ENCODE data around the gene TRAF3IP3. TPM values are rescaled to one million over a fixed set of nuclear protein-coding genes. Genes with fewer than 3 reads are reported as not detected.

Gene TRAF3IP3
- total and polyA plus RNA-seq, 2 donors (not counting 1 experiment from before 2014, with no cell fraction given) = 262 to 344 TPM

- Histone ChIP-seq H3K4me1 (ENCODE audit: control insufficient read depth in 2 of 2, insufficient read depth in 2 of 2, low read length in 2 of 2) (peaks cover 3 to 7% of the 10 kb centered on the region in 2 donors), H3K9me3 (ENCODE audit: control extremely low read depth in 1 of 3, control insufficient read depth in 2 of 3, insufficient read depth in 1 of 3, low read length in 2 of 3) (no peaks in the 10 kb centered on the region), H3K4me2 (replicated peaks; ENCODE audit: low read depth, low read length, poor library complexity, severe bottlenecking) (no peak overlapping the region), H3K4me3 (ENCODE audit: control extremely low read depth in 1 of 5, extremely low read depth in 1 of 5, insufficient read depth in 1 of 5, low read depth in 2 of 5, low read length in 4 of 5) (no peak overlapping the region), H3K9ac (ENCODE audit: low read length) (no peak overlapping the region), H3K27me3 (replicated peaks in 1 of 4; ENCODE audit: control extremely low read depth in 1 of 4, control insufficient read depth in 3 of 4, insufficient read depth in 4 of 4, low read length in 3 of 4) (peaks cover 0 to 23% (median 13%) of the 10 kb centered on the region in 4 experiments), H3K36me3 (replicated peaks in 1 of 2; ENCODE audit: control extremely low read depth in 1 of 2, control insufficient read depth in 1 of 2, extremely low read depth in 1 of 2, insufficient read depth in 2 of 2, low read length in 1 of 2) (no peaks in the 10 kb centered on the region), H3K27ac (ENCODE audit: low read length in 2 of 2) (no peak overlapping the region), H4K20me1 (ENCODE audit: control insufficient read depth, insufficient read depth, low read length, poor library complexity, severe bottlenecking) (no peaks in the 10 kb centered on the region), H3K79me2 (ENCODE audit: control insufficient read depth, insufficient read depth, low read length) (peaks cover 6% of the 10 kb centered on the region), H2AFZ (ENCODE audit: insufficient read depth, low read depth, low read length, poor library complexity, severe bottlenecking) (peak overlapping the region; percentile 16)
- Mint-ChIP-seq H3K4me3 (no peak overlapping the region), H3K27me3 (peaks cover 35% of the 10 kb centered on the region), H3K4me1 (peaks cover 16% of the 10 kb centered on the region), H3K9me3 (ENCODE audit: insufficient read depth) (no peaks in the 10 kb centered on the region), H3K27ac (no peak overlapping the region)
- ChIA-PET POLR2A (no interaction called here), CTCF (interaction anchor here (0.6 to 3.9 kb wide), 34 partner anchors 8 to 1560 kb away, joined by 3 to 45 read pairs (median 5); partner anchors contain the start of genes C1orf74, HSD11B1 and IRF6)
- TF ChIP-seq EZH2 (IDR thresholded peaks at IDR 0.05; ENCODE audit: borderline replicate concordance, insufficient read depth, low read depth, low read length, poor library complexity, severe bottlenecking) = no peak
- TF ChIP-seq CTCF (IDR thresholded peaks at IDR 0.05) = peak; percentile 97
- WGBS (ENCODE audit: insufficient coverage) = 93% methylated on average over 4 of the region's 12 CpGs
- ATAC-seq (ENCODE audit: low read depth) = peak; percentile 35
- intact Hi-C loops (cut with micrococcal nuclease) = loop anchor here (1.0 kb wide), 1 partner anchor 488 kb away; no protein-coding TSS in a partner anchor
- peak; percentile 69 for DNase-seq
These were observed 67.5 kb downstream of the TRAF3IP3 start for GRCh38 chr1:209823143-209824041.
